Nephron (organoid): Measurements from ENCODE around the gene ACTR3.
"Not testable (repeated sequence)": the region's sequence is repeated elsewhere in the genome, so short reads cannot be mapped to it uniquely, and the experiment has no call there.

Experiments used
- H3K27ac Mint-ChIP-seq, 3 experiments: 2 replicates each; pipeline ENCODE4 v1.8.0; 2020; ENCODE audit warnings: mixed read lengths in 3 of 3, mild to moderate bottlenecking in 2 of 3, moderate library complexity in 1 of 3
- H3K27me3 Mint-ChIP-seq: 2 replicates; pipeline ENCODE4 v1.8.0; 2021; ENCODE audit warnings: low read depth, mild to moderate bottlenecking, moderate library complexity, mixed read lengths
- H3K36me3 Mint-ChIP-seq: 2 replicates; pipeline ENCODE4 v1.8.0; 2020; ENCODE audit warnings: low read depth, mixed read lengths
- H3K4me1 Mint-ChIP-seq: 2 replicates; pipeline ENCODE4 v1.8.0; 2020; ENCODE audit warnings: mixed read lengths
- H3K4me3 Mint-ChIP-seq, 3 experiments: 2 replicates each; pipeline ENCODE4 v1.8.0; 2020; ENCODE audit warnings: mild to moderate bottlenecking in 3 of 3, mixed read lengths in 3 of 3, moderate library complexity in 2 of 3
- H3K9me3 Mint-ChIP-seq: 2 replicates; pipeline ENCODE4 v1.8.0; 2020; ENCODE audit warnings: mixed read lengths
- CTCF ChIP-seq, 3 experiments: fragments of 200-600 bp; sonication (generic); IDR thresholded peaks; one replicate each; pipeline ENCODE4 v1.5.0; 2021; ENCODE audit warnings: antibody characterized with exemption in 3 of 3; ENCODE audit not compliant: unreplicated experiment in 3 of 3

ACTR3 gene

GRCh38 chr2:113926314-113926713 is 36.4 kb downstream of the ACTR3 start:
- no peaks in the 10 kb centered on the region for H3K4me1 Mint-ChIP-seq
- no peak for TF ChIP-seq CTCF (IDR thresholded peaks at IDR 0.05; ENCODE audit: unreplicated experiment in 3 of 3)
- H3K27ac Mint-ChIP-seq = no peak overlapping the region
- no peaks in the 10 kb centered on the region for H3K27me3 Mint-ChIP-seq
- no peaks in the 10 kb centered on the region for H3K9me3 Mint-ChIP-seq
- H3K4me3 Mint-ChIP-seq = no peak overlapping the region
- H3K36me3 Mint-ChIP-seq = peaks cover 46% of the 10 kb centered on the region

- H3K36me3 Mint-ChIP-seq = peaks cover 65% of the 10 kb centered on the region
- no peaks in the 10 kb centered on the region for H3K27me3 Mint-ChIP-seq
- no peak overlapping the region for H3K27ac Mint-ChIP-seq
- H3K9me3 Mint-ChIP-seq = no peaks in the 10 kb centered on the region
- no peak overlapping the region for H3K4me3 Mint-ChIP-seq
- no peak for TF ChIP-seq CTCF (IDR thresholded peaks at IDR 0.05; ENCODE audit: unreplicated experiment in 3 of 3)
- no peaks in the 10 kb centered on the region for H3K4me1 Mint-ChIP-seq
Observed at GRCh38 chr2:113930448-113930847, 40.6 kb downstream of the ACTR3 start.

- H3K27me3 Mint-ChIP-seq = no peaks in the 10 kb centered on the region
- peaks cover 75% of the 10 kb centered on the region for H3K36me3 Mint-ChIP-seq
- no peak overlapping the region for H3K4me3 Mint-ChIP-seq
- H3K4me1 Mint-ChIP-seq = no peaks in the 10 kb centered on the region
- H3K9me3 Mint-ChIP-seq = peaks cover 20% of the 10 kb centered on the region
- no peak overlapping the region for H3K27ac Mint-ChIP-seq
- no peak for TF ChIP-seq CTCF (IDR thresholded peaks at IDR 0.05; ENCODE audit: unreplicated experiment in 3 of 3)
Observed at GRCh38 chr2:113937501-113937900, 47.6 kb downstream of the ACTR3 start.

- Mint-ChIP-seq H3K36me3 (peaks cover 57% of the 10 kb centered on the region), H3K4me1 (no peaks in the 10 kb centered on the region), H3K9me3 (peaks cover 18% of the 10 kb centered on the region), H3K27ac (no peak overlapping the region), H3K27me3 (no peaks in the 10 kb centered on the region), H3K4me3 (no peak overlapping the region)
- no peak for TF ChIP-seq CTCF (IDR thresholded peaks at IDR 0.05; ENCODE audit: unreplicated experiment in 3 of 3)
Observed at GRCh38 chr2:113940891-113941290, 51.0 kb downstream of the ACTR3 start.

GRCh38 chr2:113945784-113946183 is 55.9 kb downstream of the ACTR3 start:
- peaks cover 54% of the 10 kb centered on the region for H3K36me3 Mint-ChIP-seq
- not testable (repeated sequence) for H3K27ac Mint-ChIP-seq, H3K27me3 Mint-ChIP-seq, H3K4me1 Mint-ChIP-seq, H3K9me3 Mint-ChIP-seq, H3K4me3 Mint-ChIP-seq

- H3K4me1 Mint-ChIP-seq, H3K4me3 Mint-ChIP-seq, H3K9me3 Mint-ChIP-seq, H3K27me3 Mint-ChIP-seq, H3K27ac Mint-ChIP-seq: not testable (repeated sequence)
- peaks cover 66% of the 10 kb centered on the region for H3K36me3 Mint-ChIP-seq
Observed at GRCh38 chr2:113950906-113951305, 61.0 kb downstream of the ACTR3 start.

GRCh38 chr2:113961000-113961399 is 71.1 kb downstream of the ACTR3 start:
- peaks cover 17% of the 10 kb centered on the region for H3K36me3 Mint-ChIP-seq
- no peak for TF ChIP-seq CTCF (IDR thresholded peaks at IDR 0.05; ENCODE audit: unreplicated experiment in 3 of 3)
- H3K4me3 Mint-ChIP-seq = no peak overlapping the region

More at GRCh38 chr2:113961000-113961399, 71.1 kb downstream of the ACTR3 start:
- no peaks in the 10 kb centered on the region for H3K27me3 Mint-ChIP-seq
- peaks cover 9% of the 10 kb centered on the region for H3K4me1 Mint-ChIP-seq
- H3K9me3 Mint-ChIP-seq = no peaks in the 10 kb centered on the region
- no peak overlapping the region for H3K27ac Mint-ChIP-seq
